ENCODE measurements around the gene MAGED2.

The MAGED2 gene

GRCh38 chrX:54808109-54808604 lies 612 bp downstream of the MAGED2 start:
- H3K4me3 ChIP-seq (ENCODE audit: low read depth, low read length): peak overlapping the region; percentile 61
- no peak for TF ChIP-seq CTCF (IDR thresholded peaks at IDR 0.05; ENCODE audit: control insufficient read depth, extremely low read depth, insufficient read depth)
- no peak for DNase-seq (ENCODE audit: low read depth)

- peak overlapping the region; percentile 61 for H3K4me3 ChIP-seq (ENCODE audit: low read depth, low read length)
- peak; percentile 90 for DNase-seq (ENCODE audit: low read depth)
- TF ChIP-seq CTCF (IDR thresholded peaks at IDR 0.05; ENCODE audit: control insufficient read depth, extremely low read depth, insufficient read depth): no peak
These were observed 1.3 kb downstream of the MAGED2 start for GRCh38 chrX:54808605-54809483.

- DNase-seq (ENCODE audit: low read depth): no peak
- no peak for TF ChIP-seq CTCF (IDR thresholded peaks at IDR 0.05; ENCODE audit: control insufficient read depth, extremely low read depth, insufficient read depth)
- H3K4me3 ChIP-seq (ENCODE audit: low read depth, low read length): peak overlapping the region; percentile 61
These were observed 3.0 kb downstream of the MAGED2 start for GRCh38 chrX:54810532-54810931.

- DNase-seq (ENCODE audit: low read depth): no peak
- TF ChIP-seq CTCF (IDR thresholded peaks at IDR 0.05; ENCODE audit: control insufficient read depth, extremely low read depth, insufficient read depth): no peak
- no peak overlapping the region for H3K4me3 ChIP-seq (ENCODE audit: low read depth, low read length)
These were observed 3.8 kb downstream of the MAGED2 start for GRCh38 chrX:54811301-54811885.

GRCh38 chrX:54812306-54812705 lies 4.8 kb downstream of the MAGED2 start:
- no peak overlapping the region for H3K4me3 ChIP-seq (ENCODE audit: low read depth, low read length)
- DNase-seq (ENCODE audit: low read depth): no peak
- no peak for TF ChIP-seq CTCF (IDR thresholded peaks at IDR 0.05; ENCODE audit: control insufficient read depth, extremely low read depth, insufficient read depth)

- H3K4me3 ChIP-seq (ENCODE audit: low read depth, low read length): no peak overlapping the region
- DNase-seq (ENCODE audit: low read depth): no peak
- TF ChIP-seq CTCF (IDR thresholded peaks at IDR 0.05; ENCODE audit: control insufficient read depth, extremely low read depth, insufficient read depth): no peak
These were observed 9.8 kb downstream of the MAGED2 start for GRCh38 chrX:54817220-54817820.

Data from LNCaP clone FGC (cell line).